H4 (cell line): ENCODE data around the gene DUSP22. TPM values are rescaled to one million over a fixed set of nuclear protein-coding genes. Genes with fewer than 3 reads are reported as not detected.
A peak's percentile ranks its signal among the peaks of the same experiment; 100 is the strongest.
"Not testable (repeated sequence)": the region's sequence is repeated elsewhere in the genome, so short reads cannot be mapped to it uniquely, and the experiment has no call there.

Experiments used
- DNase-seq: peaks from one replicate; pipeline ENCODE4 v3.0.0-alpha.2; 2015; ENCODE audit warnings: low spot score
- total RNA-seq: library from RNA; depleted of rRNA; stranded (reverse); fragments of >200 nt; shearing (Covaris generic); gene quantifications from 2 replicates; pipeline ENCODE4 v1.2.3, GENCODE V29; 2014

DUSP22 gene
- total RNA-seq, 1 experiment from 2014 or later, result 8.9 TPM

DNA sequence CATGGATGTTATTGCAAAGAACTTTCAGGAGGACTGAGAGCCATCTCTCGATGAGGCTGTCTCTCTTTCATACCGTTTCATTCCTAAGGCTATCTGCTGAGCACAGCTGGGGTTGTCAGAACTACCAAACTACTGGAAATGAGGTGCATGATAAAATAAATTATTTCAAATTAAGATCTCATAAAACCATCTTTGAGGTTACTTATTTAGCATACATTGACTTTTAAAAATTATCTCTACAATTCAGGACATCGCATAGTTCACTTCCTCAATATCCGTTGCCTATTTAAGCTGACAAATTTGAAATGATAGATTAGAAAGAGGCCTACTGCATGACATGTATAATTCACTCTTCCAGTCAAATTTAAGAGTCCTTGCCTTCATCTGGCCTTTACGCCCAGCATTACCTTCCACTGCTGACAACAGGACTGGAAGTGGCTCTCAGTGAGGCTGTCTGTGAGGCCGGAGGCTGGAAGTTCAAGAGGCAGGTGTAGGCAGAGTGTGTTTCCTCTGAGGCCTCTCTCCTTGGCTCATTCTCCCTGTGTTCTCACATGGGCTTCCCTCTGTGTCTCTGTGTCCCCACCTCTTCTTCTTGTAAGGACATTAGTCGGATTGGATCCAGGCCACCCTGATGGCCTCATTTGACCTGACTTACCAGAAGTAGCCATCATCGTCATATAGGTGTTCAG, 12.8 kb upstream of the DUSP22 start:
- DNase-seq, result no peak

DNA sequence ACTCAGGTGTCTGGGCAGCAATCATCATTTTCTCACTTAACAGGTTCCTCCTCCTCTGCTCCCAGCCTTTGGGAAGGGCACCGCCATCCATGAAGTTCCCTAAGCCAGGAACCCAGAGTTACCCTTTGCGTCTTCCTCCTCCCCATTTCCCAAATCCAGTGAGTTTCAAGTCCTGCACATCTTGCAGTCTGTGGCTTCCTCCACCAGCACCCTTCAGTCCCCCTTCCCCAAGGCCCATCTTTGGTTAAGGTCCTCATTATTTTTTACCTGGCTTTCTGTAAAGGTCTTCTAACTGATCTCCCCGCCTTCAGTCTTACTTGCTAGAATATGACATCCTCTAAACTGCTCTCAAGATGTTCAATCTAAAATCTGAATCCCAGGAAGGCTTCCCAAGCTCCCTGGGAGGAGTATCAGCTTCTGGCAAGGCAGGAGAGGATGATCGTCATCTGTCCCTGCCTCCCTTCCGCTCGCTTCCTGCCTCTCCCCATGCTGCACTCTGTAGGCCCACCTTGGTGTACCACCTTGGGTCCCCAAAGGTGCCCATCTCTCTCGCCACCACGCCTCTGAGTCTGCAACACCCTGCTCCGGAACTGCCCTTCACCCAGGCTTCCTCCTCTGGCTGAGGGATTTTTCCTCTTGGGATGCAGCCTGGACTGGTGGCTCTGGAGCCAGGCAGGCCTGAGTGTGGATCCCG, 11.4 kb upstream of the DUSP22 start:
- DNase-seq, result no peak

DNA sequence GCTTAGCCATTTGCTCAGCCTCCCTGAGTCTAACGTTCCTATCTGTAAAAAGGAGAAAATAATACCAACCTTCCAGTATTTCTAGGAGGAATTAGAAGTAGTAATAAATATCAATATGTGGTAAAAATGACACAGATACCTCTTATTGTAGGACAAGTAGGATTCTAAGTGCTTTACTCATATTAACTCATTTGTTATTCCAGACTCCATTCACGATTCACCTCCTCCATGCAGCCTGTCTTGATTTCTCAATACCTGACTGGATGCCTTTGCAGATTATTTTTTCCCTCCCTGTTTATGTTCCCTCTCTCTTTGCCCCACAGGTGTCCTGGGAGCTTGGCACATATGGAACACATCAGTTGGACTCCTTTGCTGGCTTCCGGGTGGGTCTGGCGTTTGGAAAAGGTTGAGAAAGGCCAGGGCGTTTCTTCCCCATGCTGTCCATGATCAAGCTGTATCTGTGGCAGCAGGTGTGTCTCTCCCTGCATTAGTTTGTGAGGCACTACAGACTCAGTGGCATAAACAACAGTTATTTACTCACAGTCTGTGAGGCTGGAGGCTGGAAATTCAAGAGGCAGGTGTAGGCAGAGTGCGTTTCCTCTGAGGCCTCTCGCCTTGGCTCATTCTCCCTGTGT, 10.7 kb upstream of the DUSP22 start:
- no peak for DNase-seq

DNA sequence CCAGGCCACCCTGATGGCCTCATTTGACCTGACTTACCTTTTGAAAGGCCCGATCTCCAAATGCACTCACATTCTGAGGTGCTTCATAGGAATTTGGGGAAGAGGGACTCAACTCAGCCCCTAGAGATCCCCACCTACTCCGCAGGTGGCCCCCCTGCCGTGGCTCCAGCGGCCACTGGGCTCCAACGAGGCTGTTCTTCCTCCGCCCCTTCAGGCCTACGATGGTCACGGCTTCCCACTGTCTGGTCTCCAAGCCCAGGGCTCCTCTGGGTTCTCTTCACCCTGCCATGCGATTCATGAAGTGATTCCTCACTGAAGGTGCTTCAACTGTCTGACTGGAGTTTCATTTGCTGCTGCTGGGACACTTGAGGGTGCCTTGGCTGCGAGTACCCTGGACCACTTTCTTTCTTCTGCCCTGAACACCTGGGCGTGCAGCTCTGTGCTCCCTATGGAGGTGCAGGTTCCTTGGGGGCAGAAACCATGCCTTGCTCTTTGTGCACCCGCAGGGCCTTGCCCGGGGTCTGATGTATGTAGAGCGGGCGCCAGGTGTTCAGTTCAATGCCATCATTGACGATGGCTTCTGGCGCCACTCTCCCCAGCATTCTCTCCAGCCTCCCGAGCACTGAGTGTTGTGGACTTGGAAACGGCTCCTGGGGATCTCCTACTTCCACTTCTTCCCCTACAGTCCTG, 10.0 kb upstream of the DUSP22 start:
- no peak for DNase-seq

DNA sequence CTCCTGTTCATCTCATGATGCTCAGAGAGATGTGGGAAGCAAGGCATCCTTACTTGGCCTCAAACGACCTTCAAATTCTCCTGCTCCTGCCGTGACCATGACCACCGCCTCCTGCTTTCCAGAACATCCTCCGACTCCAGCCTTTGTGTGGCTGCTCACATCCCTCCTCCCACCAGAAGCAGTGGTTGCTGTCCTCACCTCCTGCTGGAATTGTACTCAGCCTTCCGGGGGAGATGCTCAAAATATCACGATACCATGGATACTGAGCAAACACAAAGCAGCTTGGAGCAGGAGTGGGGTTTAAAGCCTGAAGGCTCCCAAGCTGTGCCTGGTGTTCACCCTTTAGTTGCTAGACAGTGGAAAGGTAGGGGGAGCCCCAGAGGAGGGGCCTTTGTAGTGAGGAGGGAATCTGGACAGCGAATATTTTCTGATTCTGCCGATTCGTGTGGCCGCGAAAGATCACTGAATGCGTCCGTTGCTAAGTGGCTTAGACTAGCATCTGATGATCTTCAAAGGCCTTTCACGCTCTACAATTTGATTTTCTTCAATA, 9.3 kb upstream of the DUSP22 start:
- DNase-seq, result no peak

DNA sequence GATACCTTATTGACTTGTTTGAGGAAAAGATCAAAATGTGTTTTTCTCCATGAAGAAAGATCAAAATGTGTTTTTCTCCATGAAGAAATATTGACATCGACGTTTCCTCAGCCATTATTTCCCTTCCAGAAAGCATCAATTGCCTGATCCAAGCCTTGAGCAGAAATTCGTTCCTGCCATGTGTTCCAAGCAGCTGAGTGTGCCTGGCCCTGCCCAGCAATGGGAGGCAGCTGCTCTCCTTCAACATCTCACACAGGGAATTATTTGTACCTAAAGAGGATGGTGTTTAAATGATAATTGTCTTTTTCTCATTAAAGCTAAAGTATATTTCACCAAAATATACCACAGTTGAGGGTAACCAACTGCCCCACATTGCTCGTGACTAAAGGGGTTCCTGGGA, 7.8 kb upstream of the DUSP22 start:
- DNase-seq, result no peak

DNA sequence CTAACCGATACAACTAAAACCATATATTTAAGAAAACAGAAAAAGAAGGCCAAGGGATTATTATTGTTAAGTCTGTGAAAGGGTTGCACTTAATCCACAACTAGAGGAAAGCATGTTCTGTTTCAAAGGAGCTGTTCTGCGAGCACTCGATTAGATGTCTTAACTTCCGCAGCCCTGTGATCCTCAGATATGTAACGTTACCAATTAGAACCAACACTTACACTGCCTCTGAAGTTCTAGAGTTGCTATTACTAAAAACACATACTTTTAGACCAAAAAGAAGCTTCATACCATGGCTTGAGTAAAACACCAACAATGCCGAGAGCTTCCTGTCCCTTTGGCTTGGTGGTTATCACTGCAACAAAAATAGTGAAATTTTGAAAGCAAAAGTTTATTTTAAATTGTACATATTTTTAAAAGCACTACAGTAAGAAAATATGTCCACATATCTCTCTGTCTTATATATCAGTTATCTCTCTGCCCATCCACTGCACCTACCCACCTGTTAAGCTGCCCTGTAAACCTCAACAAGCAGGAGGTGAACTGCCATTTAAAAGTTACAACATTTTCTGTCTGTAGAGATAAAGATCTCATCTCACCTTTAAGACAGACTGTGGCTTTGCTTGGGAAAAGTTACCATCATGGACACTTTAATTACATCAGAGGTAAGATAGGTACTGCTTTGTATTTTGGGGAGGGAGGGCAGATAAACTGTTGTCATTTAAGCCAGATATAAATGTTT, 7.1 kb upstream of the DUSP22 start:
- no peak for DNase-seq

DNA sequence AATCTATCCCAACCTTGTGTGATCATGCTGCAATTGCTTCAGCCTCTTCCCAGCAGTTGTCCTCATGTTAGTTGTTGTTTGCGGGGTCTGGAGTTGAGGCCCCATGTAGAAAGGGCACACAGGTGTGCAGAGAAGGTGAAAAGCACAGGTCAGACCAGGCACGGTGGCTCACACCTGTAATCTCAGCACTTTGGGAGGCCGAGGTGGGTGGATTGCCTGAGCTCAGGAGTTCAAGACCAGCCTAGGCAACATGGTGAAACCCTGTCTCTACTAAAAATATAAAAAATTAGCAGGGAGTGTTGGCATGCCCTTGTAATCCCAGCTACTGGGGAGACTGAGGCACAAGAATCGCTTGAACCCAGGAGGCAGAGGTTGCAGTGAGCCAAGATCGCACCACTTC, 6.4 kb upstream of the DUSP22 start:
- DNase-seq, result not testable (repeated sequence)

DNA sequence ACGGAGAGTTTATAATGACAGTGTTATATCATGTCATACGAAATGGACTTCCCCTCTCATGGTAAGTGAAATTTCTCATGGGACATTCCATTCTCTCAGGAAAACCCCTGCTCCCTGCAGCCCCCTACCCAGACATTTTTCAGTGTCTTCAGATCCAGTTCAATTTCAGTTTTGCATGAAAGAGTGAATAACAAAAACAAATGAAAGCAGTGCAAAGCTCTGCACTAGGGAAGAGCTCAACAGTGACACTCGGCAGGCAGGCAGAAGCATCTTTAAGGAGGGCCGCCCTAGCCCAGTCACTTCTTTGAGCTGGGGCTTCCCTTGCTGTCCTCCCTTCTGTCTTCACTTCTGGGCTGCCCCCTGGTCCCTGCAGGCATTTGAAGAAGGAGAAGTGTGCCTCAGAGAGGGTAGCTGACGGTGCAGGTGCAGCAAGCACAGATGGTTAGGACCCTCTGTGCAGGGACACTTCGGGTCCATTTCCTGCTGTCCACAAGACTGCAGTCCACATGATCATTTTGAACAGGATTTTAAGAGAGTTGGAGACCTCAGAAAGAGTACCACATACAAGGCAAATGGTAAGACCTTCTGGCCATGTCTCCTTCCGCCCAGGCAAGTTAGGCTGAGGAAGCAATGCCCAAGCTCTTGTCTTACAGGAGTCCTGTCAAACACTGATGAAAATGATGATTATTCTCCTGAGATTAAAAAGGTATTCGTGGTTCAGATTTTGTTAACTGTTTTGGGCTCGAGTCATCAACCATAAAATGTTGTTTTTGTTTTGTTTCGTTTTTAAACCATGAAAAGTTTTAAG, 5.4 kb upstream of the DUSP22 start:
- no peak for DNase-seq

DNA sequence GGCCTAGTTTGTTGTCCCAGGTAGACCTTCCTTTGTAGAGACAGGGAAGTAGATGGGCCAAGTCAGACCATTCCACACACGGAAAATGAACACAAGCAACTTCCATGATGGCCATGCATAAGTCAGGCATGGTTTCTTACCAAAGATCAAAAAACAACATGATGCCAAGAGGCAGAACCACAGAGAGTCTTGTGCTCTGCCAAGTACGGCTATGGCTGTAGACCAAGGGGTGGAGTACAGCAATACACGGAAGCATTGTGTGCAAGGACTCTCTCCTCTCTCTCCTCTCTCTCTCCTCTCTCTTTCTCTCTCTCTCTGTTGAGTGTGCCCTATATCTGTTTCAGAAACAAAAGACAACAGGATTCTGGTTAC, 4.8 kb upstream of the DUSP22 start:
- DNase-seq, result no peak

DNA sequence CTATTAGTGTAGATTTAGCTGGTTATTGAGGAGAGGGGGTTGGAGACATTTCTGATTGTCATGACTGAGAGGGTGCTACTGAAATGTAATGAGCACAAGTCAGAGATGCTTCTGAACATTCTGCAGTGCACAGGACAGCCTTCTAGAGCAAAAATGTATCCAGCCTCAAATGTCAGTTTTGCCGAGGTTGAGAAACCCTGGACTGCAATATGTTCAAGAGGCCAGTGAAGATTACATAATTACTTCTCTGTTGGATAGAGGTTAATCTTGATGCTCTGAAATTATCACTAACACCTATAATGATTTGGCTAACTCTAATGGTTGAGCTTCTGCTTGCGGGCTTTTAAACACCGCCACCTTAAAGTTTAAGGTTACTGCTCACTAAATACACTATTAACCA, 3.4 kb upstream of the DUSP22 start:
- DNase-seq, result no peak

DNA sequence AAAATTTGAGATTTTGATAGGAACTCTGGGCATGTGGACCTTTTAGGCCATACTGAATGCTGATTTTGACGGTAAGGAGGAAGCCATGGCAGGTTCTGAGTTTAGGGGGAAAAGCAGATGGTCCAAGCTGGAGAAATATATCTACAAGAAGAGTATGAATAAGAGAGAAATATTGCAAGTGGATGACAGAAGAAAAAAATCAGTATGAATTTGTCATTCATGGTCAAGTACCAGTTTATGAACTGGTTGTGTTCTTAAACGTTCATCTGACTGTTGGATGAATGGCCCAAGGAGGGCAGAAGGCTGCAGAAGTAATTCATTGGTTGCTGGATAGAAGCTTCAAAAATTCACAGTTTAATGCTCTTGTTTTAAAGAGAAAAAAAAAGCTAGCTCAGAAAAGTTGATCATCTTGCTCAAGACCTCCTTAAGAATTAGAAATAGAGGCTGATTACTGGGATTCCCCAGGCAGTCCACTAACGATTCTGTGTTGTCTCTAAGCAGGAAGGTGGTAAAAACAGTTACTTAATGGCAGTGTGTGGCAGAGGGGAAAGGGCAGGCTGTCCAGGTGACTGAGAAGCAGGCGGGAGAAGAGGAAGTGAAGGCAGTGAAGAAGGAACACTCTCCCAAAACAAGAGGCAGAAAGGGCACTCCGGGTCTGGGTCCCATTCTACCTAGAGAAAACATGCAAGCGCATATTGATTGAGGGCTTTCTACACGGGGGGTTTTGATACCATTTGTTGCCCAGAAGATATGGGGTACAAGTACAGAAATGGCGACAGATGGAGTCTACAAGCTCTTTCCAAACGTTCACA, 2.0 kb upstream of the DUSP22 start:
- no peak for DNase-seq

DNA sequence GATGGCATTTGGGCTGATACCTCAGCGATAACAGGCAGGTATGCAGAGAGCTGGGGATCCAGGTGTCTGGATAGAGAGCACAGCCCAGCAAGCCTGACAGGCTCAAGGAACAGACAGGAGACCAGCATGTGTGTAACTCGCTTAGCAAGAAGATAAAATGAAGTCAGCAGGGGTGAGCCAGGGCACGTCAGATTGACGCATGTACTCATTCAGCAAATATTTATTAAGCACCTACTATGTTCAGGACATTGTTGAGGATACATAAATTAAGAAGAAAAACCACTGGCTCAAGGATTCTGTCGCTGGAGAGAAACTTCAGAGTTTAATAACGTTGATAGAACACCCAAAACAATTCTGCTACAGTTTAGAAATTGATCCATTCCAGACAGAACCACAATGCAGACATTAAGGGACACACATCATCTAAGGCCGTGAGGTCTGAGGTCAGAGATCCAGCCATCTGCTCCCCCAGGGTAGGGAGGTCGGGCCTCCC, 1.0 kb upstream of the DUSP22 start:
- no peak for DNase-seq

DNA sequence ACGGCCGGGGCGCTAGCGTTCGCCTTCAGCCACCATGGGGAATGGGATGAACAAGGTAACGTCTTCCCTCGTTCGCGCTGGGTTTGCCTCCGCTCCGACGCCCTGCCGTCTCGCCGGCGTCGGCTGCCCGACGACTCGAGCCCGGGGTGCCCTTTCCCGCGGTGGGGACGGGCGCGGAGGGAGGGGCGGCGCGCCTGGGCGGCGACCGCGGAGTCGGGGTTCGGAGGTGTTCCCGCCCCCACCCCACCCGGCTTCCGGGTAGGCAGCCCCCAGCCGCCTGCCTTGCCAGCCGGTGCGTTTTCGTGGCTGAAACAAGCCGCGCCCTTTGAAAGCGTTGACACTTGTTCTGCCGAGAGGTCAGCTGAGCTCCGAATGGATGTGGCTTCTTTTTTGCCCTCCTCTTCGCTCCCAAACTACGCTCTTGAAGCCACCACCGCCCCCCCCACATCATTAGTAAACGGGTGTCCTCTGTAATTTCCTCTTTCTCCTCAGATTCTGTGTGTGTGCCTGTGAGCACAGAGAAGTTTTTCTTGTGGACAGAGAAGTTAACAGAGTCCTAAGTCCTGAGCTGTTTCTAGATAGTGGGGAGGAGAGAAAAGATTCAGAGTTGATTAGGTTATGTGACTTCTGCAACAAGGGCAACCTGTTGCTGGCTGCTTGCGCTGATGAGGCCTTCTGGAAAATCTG, 362 bp downstream of the DUSP22 start:
- DNase-seq, result peak; percentile 40

DNA sequence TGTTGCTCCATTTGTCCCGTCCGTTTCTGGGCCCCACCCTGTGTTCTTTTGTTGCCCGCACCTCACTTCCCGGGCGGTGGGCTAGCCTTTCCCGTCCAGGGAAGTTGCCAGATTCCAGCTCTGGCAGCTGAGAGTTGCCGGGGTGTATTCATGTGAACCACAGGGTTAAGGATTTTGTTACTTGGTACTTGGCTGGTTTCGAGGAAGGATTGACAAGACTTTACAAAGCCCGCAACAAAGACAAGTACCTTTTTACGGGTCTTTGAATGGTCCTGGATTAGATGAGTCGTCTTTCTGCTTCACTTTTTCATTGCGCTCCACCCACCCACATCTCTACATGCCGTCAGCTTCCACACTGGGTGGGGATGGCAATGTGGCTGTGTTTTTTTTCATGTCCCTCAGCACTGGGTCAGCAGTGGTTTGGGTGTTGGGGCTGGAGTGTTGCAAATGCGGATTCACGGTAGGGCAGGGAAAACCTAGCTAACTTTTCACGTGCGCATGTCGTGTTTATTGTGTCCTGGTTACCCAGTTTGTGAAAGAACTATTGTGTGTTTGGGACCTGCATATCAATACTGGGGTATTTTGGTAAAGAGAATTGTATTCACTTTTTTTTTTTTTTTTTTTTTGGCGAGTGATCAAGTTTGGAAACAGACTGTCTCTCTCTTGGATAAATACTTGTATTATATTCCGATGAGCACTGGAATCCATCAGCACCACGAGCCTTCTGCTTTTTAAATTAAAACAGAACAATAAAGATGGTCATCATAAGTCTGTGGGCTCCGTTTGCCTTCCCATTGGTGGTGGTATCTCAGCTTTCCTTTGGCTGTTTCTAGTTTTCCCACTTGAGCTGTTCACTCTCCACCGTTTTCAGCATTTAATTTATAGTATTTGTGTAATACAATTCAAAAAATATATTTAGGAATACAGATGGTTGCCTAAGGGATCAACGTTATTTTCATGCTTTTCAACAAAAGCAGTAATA, 1.2 kb downstream of the DUSP22 start:
- DNase-seq, result no peak

DNA sequence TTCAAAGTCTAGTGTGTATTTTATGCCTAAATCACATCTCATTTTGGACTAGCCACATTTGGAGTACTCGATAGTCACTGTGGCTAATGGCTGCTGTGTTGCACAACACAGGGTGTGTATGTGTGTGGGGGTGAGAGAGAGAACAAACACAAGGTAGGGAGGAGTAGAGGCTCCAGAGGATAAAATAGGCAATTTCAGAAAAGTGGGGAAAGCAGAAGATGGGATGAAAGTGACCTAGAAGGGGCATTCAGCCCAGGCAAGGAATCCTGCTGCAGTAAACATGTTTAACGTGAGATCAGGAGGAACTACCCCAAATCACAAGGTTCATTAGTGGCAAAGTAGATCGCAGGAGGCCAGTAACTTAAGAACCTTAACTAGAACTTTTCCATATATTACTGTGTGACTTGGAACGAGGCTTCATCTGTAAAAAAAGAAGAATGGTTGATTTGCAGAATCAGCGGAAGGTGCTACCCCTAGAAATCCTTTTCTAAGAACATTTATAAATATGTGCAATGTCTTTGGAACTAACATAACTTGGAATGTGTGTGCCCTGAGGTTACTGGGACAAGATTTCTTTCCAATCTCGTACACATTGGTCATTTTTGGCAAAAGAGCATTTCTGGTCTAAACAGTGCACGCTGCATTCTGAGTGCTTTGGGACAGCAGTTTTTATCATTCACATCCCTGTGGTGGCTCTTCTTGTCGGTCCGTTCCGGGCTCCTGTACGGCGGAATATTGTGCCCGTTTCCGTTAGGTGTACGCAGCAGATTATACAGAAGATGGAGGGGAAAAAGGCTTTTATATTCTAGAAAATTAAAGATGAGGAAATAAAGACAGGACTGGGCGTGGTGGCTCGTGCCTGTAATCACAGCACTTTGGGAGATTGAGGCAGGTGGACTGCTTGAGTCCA, 2.6 kb downstream of the DUSP22 start:
- DNase-seq, result no peak
